Mammary epithelial cell (primary cell): Measurements from ENCODE around the gene RSAD1.

ENCODE experiments used
- EZH2 ChIP-seq: IDR thresholded peaks from 2 replicates; pipeline ENCODE4 v1.6.1; 2012; ENCODE audit warnings: low read length, inconsistent platforms, borderline replicate concordance
- TF ChIP-seq, protein P1 (sequence below), 2 donors: IDR thresholded peaks in 1 of 2; conservative IDR thresholded peaks in 1 of 2; 2 replicates each; pipeline ENCODE4 v1.5.1; 2011 to 2012; ENCODE audit warnings: inconsistent platforms in 2 of 2, low read length in 2 of 2, mild to moderate bottlenecking in 2 of 2, control low read depth in 1 of 2, low read depth in 1 of 2; ENCODE audit not compliant: insufficient read depth in 1 of 2; ENCODE audit errors: extremely low read depth in 1 of 2

DNA sequence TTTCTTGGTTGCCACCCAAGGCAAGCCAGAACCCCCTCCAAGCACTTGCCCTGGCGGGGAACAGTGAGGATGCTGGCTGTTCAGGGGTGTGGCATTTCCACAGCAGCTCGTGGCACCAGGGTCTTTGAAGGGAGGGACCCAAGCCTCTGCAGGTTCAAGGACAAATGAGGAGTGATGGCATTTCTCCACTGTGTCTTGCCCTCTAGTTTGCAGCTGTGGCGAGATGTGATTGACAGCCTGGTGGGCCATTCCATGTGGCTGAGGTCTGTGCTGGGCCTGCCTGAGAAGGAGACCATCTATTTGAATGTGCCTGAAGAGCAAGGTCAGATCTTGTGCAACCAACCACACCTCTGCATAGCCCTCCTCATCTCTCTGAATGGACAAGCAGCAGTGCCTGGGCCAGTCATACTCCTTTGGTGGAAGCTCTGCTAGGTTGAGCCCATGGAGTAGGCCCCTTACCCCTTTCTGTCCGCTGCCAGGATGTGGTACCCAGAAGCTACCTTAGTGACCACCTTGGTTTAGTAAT is 49.4 kb downstream of the RSAD1 start:
- TF ChIP-seq, protein P1, sequence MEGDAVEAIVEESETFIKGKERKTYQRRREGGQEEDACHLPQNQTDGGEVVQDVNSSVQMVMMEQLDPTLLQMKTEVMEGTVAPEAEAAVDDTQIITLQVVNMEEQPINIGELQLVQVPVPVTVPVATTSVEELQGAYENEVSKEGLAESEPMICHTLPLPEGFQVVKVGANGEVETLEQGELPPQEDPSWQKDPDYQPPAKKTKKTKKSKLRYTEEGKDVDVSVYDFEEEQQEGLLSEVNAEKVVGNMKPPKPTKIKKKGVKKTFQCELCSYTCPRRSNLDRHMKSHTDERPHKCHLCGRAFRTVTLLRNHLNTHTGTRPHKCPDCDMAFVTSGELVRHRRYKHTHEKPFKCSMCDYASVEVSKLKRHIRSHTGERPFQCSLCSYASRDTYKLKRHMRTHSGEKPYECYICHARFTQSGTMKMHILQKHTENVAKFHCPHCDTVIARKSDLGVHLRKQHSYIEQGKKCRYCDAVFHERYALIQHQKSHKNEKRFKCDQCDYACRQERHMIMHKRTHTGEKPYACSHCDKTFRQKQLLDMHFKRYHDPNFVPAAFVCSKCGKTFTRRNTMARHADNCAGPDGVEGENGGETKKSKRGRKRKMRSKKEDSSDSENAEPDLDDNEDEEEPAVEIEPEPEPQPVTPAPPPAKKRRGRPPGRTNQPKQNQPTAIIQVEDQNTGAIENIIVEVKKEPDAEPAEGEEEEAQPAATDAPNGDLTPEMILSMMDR (conservative IDR thresholded peaks at IDR 0.05 in 1 of 2, IDR thresholded peaks at IDR 0.05 in 1 of 2; ENCODE audit: extremely low read depth in 1 of 2, insufficient read depth in 1 of 2, low read depth in 1 of 2, low read length in 2 of 2), result no peak
- no peak for TF ChIP-seq EZH2
